ENCODE measurements around the gene PFKP.
"Not testable (repeated sequence)": the region's sequence is repeated elsewhere in the genome, so short reads cannot be mapped to it uniquely, and the experiment has no call there.

The PFKP gene

DNA sequence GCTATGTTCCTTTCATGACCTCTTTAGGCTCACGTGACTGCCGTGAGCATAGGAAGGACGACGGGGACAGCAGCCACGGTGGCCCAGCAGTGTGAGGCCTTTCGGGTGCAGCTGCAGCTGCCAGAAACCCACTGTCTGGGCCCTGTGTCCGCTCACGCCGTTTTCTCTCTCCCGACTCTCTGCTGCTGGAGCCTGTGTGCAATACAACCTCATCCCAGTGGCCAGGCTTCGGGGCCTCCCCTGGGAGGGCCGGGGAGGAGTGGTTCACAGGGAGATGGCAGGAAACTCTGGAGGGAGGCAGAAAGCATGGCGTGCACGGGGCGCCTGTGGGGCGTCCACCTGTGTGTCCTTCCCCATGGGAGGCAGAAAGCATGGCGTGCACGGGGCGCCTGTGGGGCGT lies 38.6 kb downstream of the PFKP start:
- DNase-seq (ENCODE audit: low read depth, low spot score), result no peak
- TF ChIP-seq, protein P1, sequence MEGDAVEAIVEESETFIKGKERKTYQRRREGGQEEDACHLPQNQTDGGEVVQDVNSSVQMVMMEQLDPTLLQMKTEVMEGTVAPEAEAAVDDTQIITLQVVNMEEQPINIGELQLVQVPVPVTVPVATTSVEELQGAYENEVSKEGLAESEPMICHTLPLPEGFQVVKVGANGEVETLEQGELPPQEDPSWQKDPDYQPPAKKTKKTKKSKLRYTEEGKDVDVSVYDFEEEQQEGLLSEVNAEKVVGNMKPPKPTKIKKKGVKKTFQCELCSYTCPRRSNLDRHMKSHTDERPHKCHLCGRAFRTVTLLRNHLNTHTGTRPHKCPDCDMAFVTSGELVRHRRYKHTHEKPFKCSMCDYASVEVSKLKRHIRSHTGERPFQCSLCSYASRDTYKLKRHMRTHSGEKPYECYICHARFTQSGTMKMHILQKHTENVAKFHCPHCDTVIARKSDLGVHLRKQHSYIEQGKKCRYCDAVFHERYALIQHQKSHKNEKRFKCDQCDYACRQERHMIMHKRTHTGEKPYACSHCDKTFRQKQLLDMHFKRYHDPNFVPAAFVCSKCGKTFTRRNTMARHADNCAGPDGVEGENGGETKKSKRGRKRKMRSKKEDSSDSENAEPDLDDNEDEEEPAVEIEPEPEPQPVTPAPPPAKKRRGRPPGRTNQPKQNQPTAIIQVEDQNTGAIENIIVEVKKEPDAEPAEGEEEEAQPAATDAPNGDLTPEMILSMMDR (IDR thresholded peaks at IDR 0.05; ENCODE audit: low read depth, low read length), result no peak
- in situ Hi-C loops (cut with HindIII; ENCODE audit: low sequenced_read_pairs), result no loop called here
- no peak overlapping the region for H3K4me3 ChIP-seq (ENCODE audit: low read depth, low read length)

DNA sequence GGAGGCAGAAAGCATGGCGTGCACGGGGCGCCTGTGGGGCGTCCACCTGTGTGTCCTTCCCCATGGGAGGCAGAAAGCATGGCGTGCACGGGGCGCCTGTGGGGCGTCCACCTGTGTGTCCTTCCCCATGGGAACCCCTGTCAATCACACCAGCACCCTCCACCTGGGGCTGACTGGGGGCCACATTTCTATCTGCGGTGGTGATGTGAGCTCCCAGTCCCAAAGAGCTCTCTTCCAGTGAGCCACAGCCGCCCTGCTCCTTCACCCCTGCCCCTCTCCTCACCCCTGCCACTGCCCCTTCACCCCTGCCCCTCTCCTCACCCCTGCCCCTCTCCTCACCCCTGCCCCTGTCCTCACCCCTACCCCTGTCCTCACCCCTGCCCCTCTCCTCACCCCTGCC lies 39.0 kb downstream of the PFKP start:
- DNase-seq (ENCODE audit: low read depth, low spot score); H3K4me3 ChIP-seq (ENCODE audit: low read depth, low read length); in situ Hi-C loops (cut with HindIII; ENCODE audit: low sequenced_read_pairs): not testable (repeated sequence)

GRCh38 chr10:3106928-3107425 lies 39.6 kb downstream of the PFKP start:
- no peak overlapping the region for H3K4me3 ChIP-seq (ENCODE audit: low read depth, low read length)
- in situ Hi-C loops (cut with HindIII; ENCODE audit: low sequenced_read_pairs), result no loop called here
- no peak for DNase-seq (ENCODE audit: low read depth, low spot score)
- TF ChIP-seq, protein P1 (IDR thresholded peaks at IDR 0.05; ENCODE audit: low read depth, low read length), result no peak

DNA sequence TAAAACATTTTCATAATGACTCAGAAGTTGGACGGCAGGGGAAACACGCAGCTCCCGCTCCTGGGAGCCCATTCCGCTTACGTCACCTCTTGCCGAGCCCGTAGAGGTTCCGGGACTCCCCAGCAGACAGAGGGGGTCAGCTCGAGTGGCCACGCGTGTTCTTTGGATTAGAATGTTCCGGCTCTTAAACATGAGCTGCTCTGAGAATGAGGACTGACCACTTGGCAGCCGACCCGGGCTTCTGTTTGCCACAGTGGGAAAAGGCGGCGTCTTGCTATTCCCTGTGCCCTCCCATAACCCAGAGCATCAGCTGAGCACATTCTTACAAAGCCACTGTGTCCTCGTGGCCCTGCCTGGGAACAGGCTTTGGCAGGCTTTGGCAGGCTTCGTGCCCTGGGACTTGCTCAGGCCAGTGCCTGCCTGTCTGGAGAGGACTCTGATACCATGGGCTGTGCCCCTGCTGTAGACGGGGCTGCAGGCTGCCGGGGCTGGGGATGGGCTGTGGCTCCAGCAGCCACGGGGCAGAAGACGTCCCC lies 40.1 kb downstream of the PFKP start:
- TF ChIP-seq, protein P1 (IDR thresholded peaks at IDR 0.05; ENCODE audit: low read depth, low read length), result no peak
- in situ Hi-C loops (cut with HindIII; ENCODE audit: low sequenced_read_pairs), result no loop called here
- no peak overlapping the region for H3K4me3 ChIP-seq (ENCODE audit: low read depth, low read length)
- DNase-seq (ENCODE audit: low read depth, low spot score), result peak; percentile 99

DNA sequence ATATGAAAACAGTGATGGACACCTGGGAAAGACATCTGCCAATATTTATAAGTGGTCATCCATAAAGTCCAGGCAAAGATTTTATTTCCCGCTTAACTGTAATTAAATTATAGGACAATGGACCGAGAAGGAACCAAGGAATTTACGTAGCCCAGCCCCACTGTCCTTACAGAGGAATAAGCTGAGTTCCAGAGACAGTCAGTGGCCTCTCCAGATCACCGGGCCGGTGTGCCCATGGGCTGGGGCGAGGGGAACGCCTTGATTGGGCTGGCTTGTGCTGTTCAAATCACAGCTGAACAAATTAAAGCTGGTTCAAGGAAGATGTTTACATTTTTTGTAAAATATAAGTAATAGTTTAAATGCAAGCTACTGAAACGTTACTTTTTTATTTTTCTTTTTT lies 40.7 kb downstream of the PFKP start:
- in situ Hi-C loops (cut with HindIII; ENCODE audit: low sequenced_read_pairs), result no loop called here
- TF ChIP-seq, protein P1 (IDR thresholded peaks at IDR 0.05; ENCODE audit: low read depth, low read length), result no peak
- no peak overlapping the region for H3K4me3 ChIP-seq (ENCODE audit: low read depth, low read length)
- no peak for DNase-seq (ENCODE audit: low read depth, low spot score)

GRCh38 chr10:3108575-3109105 lies 41.3 kb downstream of the PFKP start:
- in situ Hi-C loops (cut with HindIII; ENCODE audit: low sequenced_read_pairs), result no loop called here
- TF ChIP-seq, protein P1 (IDR thresholded peaks at IDR 0.05; ENCODE audit: low read depth, low read length), result no peak
- no peak overlapping the region for H3K4me3 ChIP-seq (ENCODE audit: low read depth, low read length)
- DNase-seq (ENCODE audit: low read depth, low spot score), result no peak

GRCh38 chr10:3109196-3109595 lies 41.8 kb downstream of the PFKP start:
- no peak for DNase-seq (ENCODE audit: low read depth, low spot score)
- TF ChIP-seq, protein P1 (IDR thresholded peaks at IDR 0.05; ENCODE audit: low read depth, low read length), result no peak
- in situ Hi-C loops (cut with HindIII; ENCODE audit: low sequenced_read_pairs), result no loop called here
- no peak overlapping the region for H3K4me3 ChIP-seq (ENCODE audit: low read depth, low read length)

Data from astrocyte of the spinal cord (primary cell).